Esophagus squamous epithelium (tissue), 4 donors: ENCODE results near the gene XYLT2.

Experiments
- CTCF ChIP-seq, 6 experiments: fragments of 450-650 bp in 4 of 6; fragments of 200-600 bp in 2 of 6; sonication (generic) in 2 of 6; IDR thresholded peaks; one replicate each; pipeline ENCODE4 v1.5.1; 2016 to 2019; ENCODE audit warnings: antibody characterized with exemption in 6 of 6, mild to moderate bottlenecking in 4 of 6, moderate library complexity in 4 of 6
- POLR2A ChIP-seq, 4 donors: fragments of 450-650 bp; IDR thresholded peaks; one replicate each; pipeline ENCODE4 v1.6.1; 2017; ENCODE audit warnings: antibody characterized with exemption in 4 of 4, mild to moderate bottlenecking in 4 of 4, moderate library complexity in 3 of 4

DNA sequence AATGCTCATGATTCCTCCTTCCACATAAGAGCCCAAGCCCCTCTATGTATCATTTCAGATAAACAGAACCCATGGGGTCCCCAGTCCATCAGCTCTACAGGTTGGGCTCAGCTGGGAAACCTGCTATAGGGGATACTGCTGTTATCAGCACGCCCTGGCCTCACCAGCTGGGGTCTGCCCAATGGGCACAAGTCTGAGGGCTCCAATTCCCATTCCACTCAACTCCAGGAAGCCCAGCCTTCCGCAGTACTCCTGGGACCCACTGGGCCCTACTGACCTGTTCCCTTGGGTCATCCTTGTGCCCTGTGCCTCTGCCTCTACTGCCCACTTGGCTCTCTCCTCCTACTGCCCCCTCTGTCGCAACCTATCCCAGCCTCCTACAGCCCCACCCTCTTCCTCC lies 16.2 kb upstream of the XYLT2 start:
- no peak for TF ChIP-seq CTCF (IDR thresholded peaks at IDR 0.05)
- no peak for TF ChIP-seq POLR2A (IDR thresholded peaks at IDR 0.05)
